Prostate gland (tissue), 2 donors: ENCODE measurements around the gene PDE8B.

ENCODE experiments used
- CTCF ChIP-seq, 4 experiments: fragments of 200-600 bp in 2 of 4; fragments of 450-650 bp in 2 of 4; sonication (generic) in 2 of 4; IDR thresholded peaks; 1 replicate in 3 of 4; 2 replicates in 1 of 4; pipeline ENCODE4 v1.5.1; 2016 to 2019; ENCODE audit warnings: antibody characterized with exemption in 4 of 4, mild to moderate bottlenecking in 2 of 4, moderate library complexity in 2 of 4
- POLR2AphosphoS5 ChIP-seq: sonication (generic); formaldehyde crosslinking; IDR thresholded peaks from one replicate; pipeline ENCODE4 v1.6.1; 2017; ENCODE audit warnings: antibody characterized with exemption

GRCh38 chr5:77437194-77437593 is 226.7 kb downstream of the PDE8B start:
- TF ChIP-seq CTCF (IDR thresholded peaks at IDR 0.05), result peak in 2 of 4 experiments; percentile 21 to 39
- TF ChIP-seq POLR2AphosphoS5, result no peak
